Fibroblast of pulmonary artery (primary cell): Measurements from ENCODE around the gene ADSL.

Source experiments
- DNase-seq: peaks from one replicate; pipeline ENCODE4 v3.0.0-alpha.2; 2010; ENCODE audit warnings: low read depth
- H3K4me3 ChIP-seq: replicated peaks from 2 replicates; pipeline ENCODE4 v1.5.1; 2011; ENCODE audit warnings: low read depth, mild to moderate bottlenecking, control low read depth, low read length, moderate library complexity
- TF ChIP-seq, protein P1 (sequence below): IDR thresholded peaks from 2 replicates; pipeline ENCODE4 v1.5.1; 2011; ENCODE audit warnings: mild to moderate bottlenecking, control low read depth, low read length, inconsistent platforms; ENCODE audit errors: missing control alignments

Gene ADSL

DNA sequence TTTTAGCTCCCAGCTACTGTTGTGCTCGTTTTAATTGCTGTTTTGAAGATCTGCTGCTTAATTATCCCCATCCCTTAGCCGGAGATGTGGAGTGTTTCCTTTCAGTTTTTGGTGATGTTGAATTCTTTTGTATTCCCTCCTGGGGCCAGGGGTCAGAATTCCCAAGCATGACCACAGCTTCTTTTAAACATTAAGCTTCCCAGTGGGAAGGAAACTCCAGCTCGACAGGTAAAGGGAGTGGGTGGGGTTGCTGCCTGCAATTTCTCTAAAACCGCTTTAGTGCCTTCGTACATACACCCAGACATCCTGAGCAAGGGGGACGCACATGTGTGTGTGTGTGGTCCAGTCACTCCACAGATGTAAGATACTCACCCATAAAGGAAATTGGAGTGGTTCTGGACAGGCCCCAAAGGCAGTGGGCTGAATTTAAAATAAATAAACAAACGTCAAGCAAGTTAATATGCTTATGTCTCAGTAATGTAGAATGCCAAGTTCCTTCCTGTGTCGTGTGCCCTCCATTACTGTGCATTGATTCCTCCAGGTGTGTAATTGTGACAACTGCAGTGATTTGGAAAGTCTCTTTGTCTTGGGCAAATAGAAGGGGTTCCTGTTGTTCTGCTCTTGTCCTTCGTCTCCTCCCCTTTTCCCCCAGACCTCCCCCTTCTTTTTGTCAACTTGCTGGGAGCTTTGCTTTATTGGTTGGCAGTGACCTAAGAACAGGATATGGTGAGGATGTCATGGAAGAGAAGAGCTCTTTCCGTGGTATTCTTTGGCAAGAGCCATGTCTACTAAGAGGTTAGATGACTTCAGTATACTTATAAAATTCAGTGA lies 19.2 kb upstream of the ADSL start:
- H3K4me3 ChIP-seq, result no peak overlapping the region
- DNase-seq, result peak; percentile 31
- TF ChIP-seq, protein P1, sequence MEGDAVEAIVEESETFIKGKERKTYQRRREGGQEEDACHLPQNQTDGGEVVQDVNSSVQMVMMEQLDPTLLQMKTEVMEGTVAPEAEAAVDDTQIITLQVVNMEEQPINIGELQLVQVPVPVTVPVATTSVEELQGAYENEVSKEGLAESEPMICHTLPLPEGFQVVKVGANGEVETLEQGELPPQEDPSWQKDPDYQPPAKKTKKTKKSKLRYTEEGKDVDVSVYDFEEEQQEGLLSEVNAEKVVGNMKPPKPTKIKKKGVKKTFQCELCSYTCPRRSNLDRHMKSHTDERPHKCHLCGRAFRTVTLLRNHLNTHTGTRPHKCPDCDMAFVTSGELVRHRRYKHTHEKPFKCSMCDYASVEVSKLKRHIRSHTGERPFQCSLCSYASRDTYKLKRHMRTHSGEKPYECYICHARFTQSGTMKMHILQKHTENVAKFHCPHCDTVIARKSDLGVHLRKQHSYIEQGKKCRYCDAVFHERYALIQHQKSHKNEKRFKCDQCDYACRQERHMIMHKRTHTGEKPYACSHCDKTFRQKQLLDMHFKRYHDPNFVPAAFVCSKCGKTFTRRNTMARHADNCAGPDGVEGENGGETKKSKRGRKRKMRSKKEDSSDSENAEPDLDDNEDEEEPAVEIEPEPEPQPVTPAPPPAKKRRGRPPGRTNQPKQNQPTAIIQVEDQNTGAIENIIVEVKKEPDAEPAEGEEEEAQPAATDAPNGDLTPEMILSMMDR, result no peak

DNA sequence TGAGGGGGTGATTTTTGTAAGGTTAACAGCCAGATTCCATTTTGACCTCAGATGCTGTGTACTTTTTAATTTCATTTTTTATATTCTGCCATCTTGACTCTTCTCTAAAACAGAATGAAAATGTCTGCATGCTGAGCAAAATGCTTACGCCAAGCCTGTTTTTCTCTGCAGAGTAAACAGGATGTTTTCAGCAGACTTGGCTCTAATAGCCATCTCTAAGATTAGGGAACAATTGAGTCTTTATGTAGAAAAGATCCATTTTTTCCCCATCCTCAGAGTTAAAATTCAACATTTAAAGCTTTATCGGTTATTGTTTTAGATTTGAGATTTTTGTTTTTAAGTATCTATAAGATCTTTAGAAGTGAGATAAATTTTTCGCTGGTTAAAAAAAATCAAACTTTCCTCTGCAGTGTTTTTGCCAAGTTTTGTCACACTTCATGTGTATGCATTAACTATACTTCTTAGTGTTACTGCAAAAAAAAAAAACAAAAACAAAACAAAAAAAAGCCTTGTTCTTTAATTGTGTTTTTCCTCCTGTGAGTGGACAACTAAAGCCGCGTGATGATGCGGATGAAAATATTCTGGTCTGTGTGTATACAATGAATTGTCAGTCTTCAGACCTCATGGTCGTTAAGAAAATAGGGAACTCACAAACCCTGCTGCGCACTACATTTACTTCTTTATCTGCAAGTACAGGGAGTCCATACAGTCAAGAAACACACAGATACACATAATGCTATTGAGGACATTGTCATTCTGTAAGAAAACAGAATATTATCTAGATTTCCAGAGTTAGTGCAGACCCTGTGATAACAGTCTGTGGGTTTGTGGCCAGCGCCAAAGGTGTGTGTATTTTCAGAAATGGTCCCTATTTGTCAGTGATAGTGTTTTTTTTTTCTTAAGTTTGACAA lies 17.5 kb upstream of the ADSL start:
- no peak overlapping the region for H3K4me3 ChIP-seq
- TF ChIP-seq, protein P1, result no peak
- DNase-seq, result no peak

GRCh38 chr22:40329466-40329865 lies 16.8 kb upstream of the ADSL start:
- H3K4me3 ChIP-seq, result no peak overlapping the region
- no peak for DNase-seq
- TF ChIP-seq, protein P1, result no peak

GRCh38 chr22:40330086-40330485 lies 16.2 kb upstream of the ADSL start:
- no peak for DNase-seq
- TF ChIP-seq, protein P1, result no peak
- H3K4me3 ChIP-seq, result no peak overlapping the region

- DNase-seq, result no peak
- no peak overlapping the region for H3K4me3 ChIP-seq
- TF ChIP-seq, protein P1, result no peak
Observed at GRCh38 chr22:40330615-40331014, 15.7 kb upstream of the ADSL start.

DNA sequence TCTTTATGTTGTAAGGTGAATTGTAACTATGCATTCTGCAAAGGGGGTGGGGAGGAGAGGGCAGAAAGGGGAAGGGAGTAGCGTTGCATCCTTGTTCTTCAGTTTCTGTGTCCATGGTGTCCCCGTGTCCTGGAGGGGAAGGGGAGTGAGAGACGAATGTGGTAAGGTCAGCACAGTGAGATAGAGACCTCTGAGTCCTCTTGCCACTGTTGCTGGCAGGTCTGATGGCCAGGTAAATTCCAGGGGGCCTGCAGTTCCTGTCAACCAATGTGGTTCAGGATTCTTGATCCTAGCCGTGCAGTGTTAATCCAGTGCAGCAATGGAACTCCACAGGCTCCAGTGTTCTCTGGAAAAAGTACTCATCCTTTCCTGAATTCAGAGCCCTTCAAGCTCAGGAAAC lies 14.6 kb upstream of the ADSL start:
- no peak overlapping the region for H3K4me3 ChIP-seq
- TF ChIP-seq, protein P1, result no peak
- no peak for DNase-seq
